HG03060 (cell line): ENCODE measurements around the gene PLEKHM1.

ENCODE experiments used
- ATAC-seq: cut with Tn5 transposase; IDR thresholded peaks from one replicate; pipeline ENCODE4 v1.9.1; 2021; ENCODE audit warnings: low read depth, moderate number of reproducible peaks; ENCODE audit not compliant: unreplicated experiment

The PLEKHM1 gene

GRCh38 chr17:45405250-45406086, 85.1 kb downstream of the PLEKHM1 start:
- ATAC-seq = no peak

- ATAC-seq = no peak
These were observed 85.7 kb downstream of the PLEKHM1 start for GRCh38 chr17:45404870-45405249.

GRCh38 chr17:45403906-45404490, 86.5 kb downstream of the PLEKHM1 start:
- ATAC-seq = no peak

- ATAC-seq = no peak
These were observed 87.6 kb downstream of the PLEKHM1 start for GRCh38 chr17:45402916-45403315.

GRCh38 chr17:45398800-45399199, 91.7 kb downstream of the PLEKHM1 start:
- no peak for ATAC-seq

GRCh38 chr17:45397796-45398195, 92.7 kb downstream of the PLEKHM1 start:
- no peak for ATAC-seq

GRCh38 chr17:45396496-45397205, 93.9 kb downstream of the PLEKHM1 start:
- no peak for ATAC-seq

- ATAC-seq = no peak
These were observed 94.7 kb downstream of the PLEKHM1 start for GRCh38 chr17:45395569-45396415.

GRCh38 chr17:45394913-45395568, 95.5 kb downstream of the PLEKHM1 start:
- no peak for ATAC-seq

- ATAC-seq = no peak
These were observed 96.0 kb downstream of the PLEKHM1 start for GRCh38 chr17:45394564-45394912.

- ATAC-seq = no peak
These were observed 96.4 kb downstream of the PLEKHM1 start for GRCh38 chr17:45394091-45394490.

GRCh38 chr17:45393411-45393810, 97.1 kb downstream of the PLEKHM1 start:
- no peak for ATAC-seq

GRCh38 chr17:45391918-45392317, 98.6 kb downstream of the PLEKHM1 start:
- no peak for ATAC-seq

GRCh38 chr17:45391291-45391690, 99.2 kb downstream of the PLEKHM1 start:
- no peak for ATAC-seq

GRCh38 chr17:45389354-45389753, 101.2 kb downstream of the PLEKHM1 start:
- ATAC-seq = no peak

- no peak for ATAC-seq
These were observed 101.8 kb downstream of the PLEKHM1 start for GRCh38 chr17:45388604-45389325.

- no peak for ATAC-seq
These were observed 102.8 kb downstream of the PLEKHM1 start for GRCh38 chr17:45387739-45388138.

GRCh38 chr17:45386178-45386577, 104.3 kb downstream of the PLEKHM1 start:
- ATAC-seq = no peak
